HCT116 (cell line): ENCODE measurements around the gene ITGA1. TPM values are rescaled to one million over a fixed set of nuclear protein-coding genes. Genes with fewer than 3 reads are reported as not detected.

Source experiments
- ATAC-seq: fragments of 200-7000 bp; cut with Tn5 transposase; 2 replicates; pipeline ENCODE4 v1.9.1; 2020; ENCODE audit warnings: mild to moderate bottlenecking, moderate library complexity
- BruUV-seq: library from RNA; stranded (reverse); fragments of 400-500 nt; replicated peaks from 2 replicates; lab custom pipeline; 2021; lab: Mats Ljungman, UMichigan
- CTCF ChIA-PET: fragments of 300-600 bp; sonication (Branson Sonifier 250); formaldehyde crosslinking; loops from one replicate; lab custom pipeline; 2021; ENCODE audit warnings: antibody characterized with exemption; lab: Charles Lee
- POLR2A ChIA-PET: fragments of 300-600, 350-600 bp; sonication (Branson Sonifier 250); formaldehyde crosslinking; loops from one replicate; lab custom pipeline; 2021; ENCODE audit warnings: antibody characterized with exemption; lab: Charles Lee
- RAD21 ChIA-PET, 2 experiments: fragments of 300-600 bp; sonication (Branson Sonifier 250); formaldehyde crosslinking; loops; one replicate each; lab custom pipeline; 2023; ENCODE audit warnings: low total read pairs in 2 of 2; ENCODE audit not compliant: uncharacterized antibody in 2 of 2, unreplicated experiment in 2 of 2, low non-redundant PET in 1 of 2; lab: Charles Lee
- DNase-seq: peaks from one replicate; pipeline ENCODE4 v3.0.0-alpha.2; 2010; ENCODE audit warnings: low read depth, low spot score
- H2AFZ ChIP-seq: fragments of 200-600 bp; shearing (Covaris generic), sonication (generic); 2 replicates; pipeline ENCODE4 v1.6.1; 2017; ENCODE audit warnings: low read depth, mixed run types, mixed read lengths, antibody characterized with exemption, low read length; ENCODE audit not compliant: poor library complexity, severe bottlenecking
- H3K27ac ChIP-seq: 2 replicates; pipeline ENCODE4 v1.5.1; 2012; ENCODE audit warnings: low read depth, low read length
- H3K27me3 ChIP-seq: fragments of 200-600 bp; sonication (generic); 2 replicates; pipeline ENCODE4 v1.6.1; 2016; ENCODE audit warnings: mixed run types, low read length, mixed read lengths; ENCODE audit not compliant: insufficient read depth
- H3K36me3 ChIP-seq, 2 experiments: fragments of 200-500 bp in 1 of 2; fragments of 200-600 bp in 1 of 2; sonication (Bioruptor generic) in 1 of 2; sonication (generic) in 1 of 2; 2 replicates each; pipeline versions ENCODE4 v1.5.1 to v1.6.1; 2014 to 2016; ENCODE audit warnings: low read length in 2 of 2, inconsistent platforms in 1 of 2, mixed read lengths in 1 of 2, mixed run types in 1 of 2; ENCODE audit not compliant: insufficient read depth in 2 of 2, control insufficient read depth in 1 of 2
- H3K4me1 ChIP-seq, 2 experiments: fragments of 200-600 bp in 1 of 2; sonication (generic) in 1 of 2; 2 replicates each; pipeline versions ENCODE4 v1.5.1 to v1.6.1; 2012 to 2017; ENCODE audit warnings: low read length in 2 of 2, inconsistent platforms in 1 of 2, mild to moderate bottlenecking in 1 of 2, mixed read lengths in 1 of 2, mixed run types in 1 of 2, moderate library complexity in 1 of 2; ENCODE audit not compliant: insufficient read depth in 2 of 2, control insufficient read depth in 1 of 2
- H3K4me2 ChIP-seq: fragments of 200-600 bp; sonication (generic); 2 replicates; pipeline ENCODE4 v1.6.1; 2017; ENCODE audit warnings: mixed run types, low read length, mixed read lengths
- H3K4me3 ChIP-seq, 2 experiments: fragments of 200-600 bp in 1 of 2; sonication (generic) in 1 of 2; replicated peaks in 1 of 2; 2 replicates each; pipeline ENCODE4 v1.5.1; 2011 to 2016; ENCODE audit warnings: low read length in 2 of 2, control low read depth in 1 of 2, low read depth in 1 of 2, mild to moderate bottlenecking in 1 of 2, mixed read lengths in 1 of 2, mixed run types in 1 of 2
- H3K79me2 ChIP-seq: fragments of 200-600 bp; sonication (generic); 2 replicates; pipeline ENCODE4 v1.6.1; 2017; ENCODE audit warnings: mild to moderate bottlenecking, mixed run types, low read length, moderate library complexity, mixed read lengths; ENCODE audit not compliant: insufficient read depth
- H3K9ac ChIP-seq: fragments of 200-600 bp; sonication (generic); 2 replicates; pipeline ENCODE4 v1.6.1; 2016; ENCODE audit warnings: low read length, mixed read lengths
- H3K9me2 ChIP-seq: fragments of 200-600 bp; sonication (generic), shearing (Covaris generic); 2 replicates; pipeline ENCODE4 v1.6.1; 2017; ENCODE audit warnings: mixed run types, mild to moderate bottlenecking, moderate library complexity; ENCODE audit not compliant: insufficient read depth
- H3K9me3 ChIP-seq, 2 experiments: fragments of 200-500 bp in 1 of 2; fragments of 200-600 bp in 1 of 2; sonication (Bioruptor generic) in 1 of 2; sonication (generic) in 1 of 2; 2 replicates each; pipeline ENCODE4 v1.6.1; 2014 to 2017; ENCODE audit warnings: low read length in 2 of 2, mixed read lengths in 2 of 2, inconsistent platforms in 1 of 2, low read depth in 1 of 2, mild to moderate bottlenecking in 1 of 2, mixed run types in 1 of 2, moderate library complexity in 1 of 2; ENCODE audit not compliant: control insufficient read depth in 1 of 2, insufficient read depth in 1 of 2
- H4K20me1 ChIP-seq: fragments of 200-600 bp; sonication (generic), shearing (Covaris generic); 2 replicates; pipeline ENCODE4 v1.6.1; 2017; ENCODE audit warnings: mixed run types, mild to moderate bottlenecking, moderate library complexity; ENCODE audit not compliant: insufficient read depth
- ELF1 ChIP-seq: IDR thresholded peaks from 2 replicates; pipeline ENCODE4 v1.6.1; 2012; ENCODE audit warnings: low read depth, borderline replicate concordance
- MAX ChIP-seq: IDR thresholded peaks from 2 replicates; pipeline ENCODE4 v1.6.1; 2012
- POLR2A ChIP-seq: IDR thresholded peaks from 2 replicates; pipeline ENCODE4 v1.7.0; 2011; ENCODE audit warnings: borderline replicate concordance; ENCODE audit not compliant: insufficient read depth, insufficient read length; ENCODE audit errors: extremely low read depth
- intact Hi-C: fragments of 100-400 bp; cut with micrococcal nuclease; formaldehyde crosslinking; loops from 2 replicates; pipeline ENCODE4 v1.10.0; 2022
- total RNA-seq: library from RNA; stranded (reverse); gene quantifications from one replicate; pipeline ENCODE4 v1.2.1, GENCODE V29; 2021; ENCODE audit not compliant: unreplicated experiment
- TF ChIP-seq, protein P1 (sequence below): IDR thresholded peaks from 2 replicates; pipeline ENCODE4 v1.6.1; 2011; ENCODE audit warnings: mild to moderate bottlenecking, low read length, moderate library complexity; ENCODE audit not compliant: insufficient replicate concordance; ENCODE audit errors: extremely low read depth

The ITGA1 gene
- total RNA-seq, 1 experiment from 2014 or later: 1.8 TPM

DNA sequence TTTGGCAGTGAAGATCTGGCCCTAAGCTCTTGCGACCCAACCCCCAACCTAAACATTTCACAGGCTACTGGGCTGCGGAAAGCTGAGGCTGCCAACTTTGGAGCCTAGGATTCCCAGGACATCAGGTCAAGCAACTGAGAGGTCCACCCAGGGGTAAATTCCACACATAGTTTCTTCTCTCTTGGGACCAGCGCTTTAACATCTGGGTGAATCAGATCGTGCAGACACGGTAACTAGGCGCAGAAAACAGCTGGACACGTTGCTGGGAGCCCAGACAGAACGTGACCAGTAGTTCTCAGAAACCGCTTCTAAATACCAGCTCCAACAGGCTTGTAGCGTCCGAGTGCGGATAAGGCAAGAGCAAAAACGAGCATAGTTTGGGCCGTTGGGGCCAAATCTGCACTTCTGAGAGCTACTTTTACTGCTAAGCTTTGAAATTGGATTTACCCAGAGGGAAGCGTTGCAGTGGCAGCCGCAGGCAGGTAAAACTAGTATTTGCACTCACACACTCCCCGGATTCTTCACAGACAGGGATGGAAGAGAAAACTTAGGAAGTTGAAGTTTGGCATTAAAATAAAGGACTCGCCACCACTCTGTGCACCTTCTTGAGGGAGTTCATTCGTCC, 11.8 kb downstream of the ITGA1 start:
- Histone ChIP-seq H3K4me2 (peak overlapping the region; percentile 98), H3K9me2 (no peaks in the 10 kb centered on the region), H3K27me3 (no peaks in the 10 kb centered on the region), H4K20me1 (peaks cover 4% of the 10 kb centered on the region; the same call in 1 of the 2 replicates), H3K79me2 (peaks cover 44% of the 10 kb centered on the region), H3K4me3 (peak overlapping the region; percentile 89 to 93), H3K27ac (peak overlapping the region; percentile 85), H3K36me3 (peaks cover 16 to 27% of the 10 kb centered on the region in 2 experiments), H3K4me1 (peaks cover 6 to 27% of the 10 kb centered on the region in 2 experiments; a peak in 3 of 4 replicates), H2AFZ (peak overlapping the region; percentile 75), H3K9ac (peak overlapping the region; percentile 96), H3K9me3 (no peaks in the 10 kb centered on the region)
- intact Hi-C loops: no loop called here
- ATAC-seq (peak; percentile 26), DNase-seq (no peak)
- POLR2A ChIA-PET: interaction anchor here (0.7 to 1.6 kb wide), 5 partner anchors 10 to 116 kb away, joined by 3 to 7 read pairs (median 3); partner anchors contain the start of genes ITGA1 and PELO
- CTCF ChIA-PET: interaction anchor here (1.1 to 2.0 kb wide), 3 partner anchors 10 to 118 kb away, joined by 3 to 15 read pairs (median 5); no protein-coding TSS in a partner anchor
- RAD21 ChIA-PET: no interaction called here
- TSS peak; percentile 89 for BruUV-seq
- peak; percentile 37; the same call in 1 of the 2 replicates for TF ChIP-seq MAX
- TF ChIP-seq POLR2A: peak; percentile 68
- TF ChIP-seq ELF1: no peak
- TF ChIP-seq, protein P1, sequence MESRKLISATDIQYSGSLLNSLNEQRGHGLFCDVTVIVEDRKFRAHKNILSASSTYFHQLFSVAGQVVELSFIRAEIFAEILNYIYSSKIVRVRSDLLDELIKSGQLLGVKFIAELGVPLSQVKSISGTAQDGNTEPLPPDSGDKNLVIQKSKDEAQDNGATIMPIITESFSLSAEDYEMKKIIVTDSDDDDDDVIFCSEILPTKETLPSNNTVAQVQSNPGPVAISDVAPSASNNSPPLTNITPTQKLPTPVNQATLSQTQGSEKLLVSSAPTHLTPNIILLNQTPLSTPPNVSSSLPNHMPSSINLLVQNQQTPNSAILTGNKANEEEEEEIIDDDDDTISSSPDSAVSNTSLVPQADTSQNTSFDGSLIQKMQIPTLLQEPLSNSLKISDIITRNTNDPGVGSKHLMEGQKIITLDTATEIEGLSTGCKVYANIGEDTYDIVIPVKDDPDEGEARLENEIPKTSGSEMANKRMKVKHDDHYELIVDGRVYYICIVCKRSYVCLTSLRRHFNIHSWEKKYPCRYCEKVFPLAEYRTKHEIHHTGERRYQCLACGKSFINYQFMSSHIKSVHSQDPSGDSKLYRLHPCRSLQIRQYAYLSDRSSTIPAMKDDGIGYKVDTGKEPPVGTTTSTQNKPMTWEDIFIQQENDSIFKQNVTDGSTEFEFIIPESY: no peak
